Tibial artery (tissue), 4 donors: ENCODE measurements around the gene USP40.

ENCODE experiments used
- DNase-seq, 2 donors: peaks; one replicate each; pipeline ENCODE4 v3.0.0-alpha.2; 2019
- H3K27ac ChIP-seq, 2 donors: fragments of 200-600 bp; sonication (generic) in 1 of 2; 1 replicate in 1 of 2; 2 replicates in 1 of 2; pipeline ENCODE4 v1.5.1; 2018 to 2019; ENCODE audit warnings: mild to moderate bottlenecking in 1 of 2
- H3K27me3 ChIP-seq, 2 donors: fragments of 200-600 bp; sonication (generic) in 1 of 2; one replicate each; pipeline versions ENCODE4 v1.5.1 to v1.6.0; 2016 to 2019
- H3K36me3 ChIP-seq, 3 donors: fragments of 200-600 bp; sonication (generic) in 2 of 3; one replicate each; pipeline ENCODE4 v1.5.1; 2016 to 2019; ENCODE audit warnings: mild to moderate bottlenecking in 2 of 3
- H3K4me1 ChIP-seq, 4 donors: fragments of 200-600 bp; sonication (generic) in 2 of 4; 1 replicate in 3 of 4; 2 replicates in 1 of 4; pipeline ENCODE4 v1.5.1; 2016 to 2019
- H3K4me3 ChIP-seq, 2 donors: fragments of 200-600 bp; sonication (generic) in 1 of 2; 1 replicate in 1 of 2; 2 replicates in 1 of 2; pipeline ENCODE4 v1.5.1; 2018 to 2019; ENCODE audit warnings: mild to moderate bottlenecking in 2 of 2
- H3K9me3 ChIP-seq, 3 donors: fragments of 200-600 bp; sonication (generic) in 1 of 3; one replicate each; pipeline ENCODE4 v1.5.1; 2016 to 2019
- intact Hi-C: fragments of 100-400 bp; cut with DNase I; formaldehyde crosslinking; loops from one replicate; pipeline ENCODE4 v1.15.0; 2023; ENCODE audit warnings: low total_unique reads
- TF ChIP-seq, protein P1 (sequence below), 2 experiments: fragments of 200-600 bp in 1 of 2; fragments of 450-650 bp in 1 of 2; IDR thresholded peaks; one replicate each; pipeline ENCODE4 v1.5.1; 2017 to 2019; ENCODE audit warnings: antibody characterized with exemption in 2 of 2, mild to moderate bottlenecking in 1 of 2, moderate library complexity in 1 of 2

The USP40 gene

DNA sequence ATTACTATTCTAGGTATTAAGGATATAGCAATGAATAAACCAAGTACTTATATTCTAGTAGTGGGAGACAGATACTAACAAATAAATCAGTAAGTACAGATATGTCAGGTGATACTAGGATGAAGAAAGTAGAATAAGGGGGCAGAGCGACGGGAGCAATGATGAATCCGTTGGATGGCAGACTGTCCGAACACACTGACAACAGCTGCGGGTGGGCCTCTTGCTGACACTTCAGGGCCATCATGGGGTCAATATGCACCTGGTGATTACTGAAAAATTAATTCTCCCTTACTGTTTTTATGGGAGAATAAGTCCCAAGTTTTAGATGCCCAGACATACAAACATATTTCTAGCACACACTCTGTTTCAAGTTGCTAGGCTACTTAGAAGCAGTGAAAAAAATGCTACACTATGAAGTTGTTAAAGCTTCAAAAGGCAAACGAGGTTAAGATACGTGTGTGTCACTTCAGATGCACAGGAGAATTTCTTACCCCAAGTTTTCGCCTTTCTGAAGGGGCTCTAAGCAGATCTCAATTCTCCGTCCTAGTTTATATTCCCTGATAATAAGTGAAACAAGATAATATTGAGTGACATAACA lies 78.7 kb downstream of the USP40 start:
- no peak for DNase-seq
- Histone ChIP-seq H3K9me3 (no peaks in the 10 kb centered on the region), H3K27ac (peak overlapping the region; percentile 69 to 80), H3K36me3 (peaks cover 14 to 60% (median 45%) of the 10 kb centered on the region in 3 donors), H3K4me3 (no peak overlapping the region), H3K27me3 (no peaks in the 10 kb centered on the region), H3K4me1 (peaks cover 0 to 58% (median 22%) of the 10 kb centered on the region in 4 donors)
- intact Hi-C loops = loop anchor here (10.0 kb wide), 1 partner anchor 77 kb away; the partner anchor contains the start of gene USP40
- TF ChIP-seq, protein P1, sequence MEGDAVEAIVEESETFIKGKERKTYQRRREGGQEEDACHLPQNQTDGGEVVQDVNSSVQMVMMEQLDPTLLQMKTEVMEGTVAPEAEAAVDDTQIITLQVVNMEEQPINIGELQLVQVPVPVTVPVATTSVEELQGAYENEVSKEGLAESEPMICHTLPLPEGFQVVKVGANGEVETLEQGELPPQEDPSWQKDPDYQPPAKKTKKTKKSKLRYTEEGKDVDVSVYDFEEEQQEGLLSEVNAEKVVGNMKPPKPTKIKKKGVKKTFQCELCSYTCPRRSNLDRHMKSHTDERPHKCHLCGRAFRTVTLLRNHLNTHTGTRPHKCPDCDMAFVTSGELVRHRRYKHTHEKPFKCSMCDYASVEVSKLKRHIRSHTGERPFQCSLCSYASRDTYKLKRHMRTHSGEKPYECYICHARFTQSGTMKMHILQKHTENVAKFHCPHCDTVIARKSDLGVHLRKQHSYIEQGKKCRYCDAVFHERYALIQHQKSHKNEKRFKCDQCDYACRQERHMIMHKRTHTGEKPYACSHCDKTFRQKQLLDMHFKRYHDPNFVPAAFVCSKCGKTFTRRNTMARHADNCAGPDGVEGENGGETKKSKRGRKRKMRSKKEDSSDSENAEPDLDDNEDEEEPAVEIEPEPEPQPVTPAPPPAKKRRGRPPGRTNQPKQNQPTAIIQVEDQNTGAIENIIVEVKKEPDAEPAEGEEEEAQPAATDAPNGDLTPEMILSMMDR (IDR thresholded peaks at IDR 0.05) = no peak

DNA sequence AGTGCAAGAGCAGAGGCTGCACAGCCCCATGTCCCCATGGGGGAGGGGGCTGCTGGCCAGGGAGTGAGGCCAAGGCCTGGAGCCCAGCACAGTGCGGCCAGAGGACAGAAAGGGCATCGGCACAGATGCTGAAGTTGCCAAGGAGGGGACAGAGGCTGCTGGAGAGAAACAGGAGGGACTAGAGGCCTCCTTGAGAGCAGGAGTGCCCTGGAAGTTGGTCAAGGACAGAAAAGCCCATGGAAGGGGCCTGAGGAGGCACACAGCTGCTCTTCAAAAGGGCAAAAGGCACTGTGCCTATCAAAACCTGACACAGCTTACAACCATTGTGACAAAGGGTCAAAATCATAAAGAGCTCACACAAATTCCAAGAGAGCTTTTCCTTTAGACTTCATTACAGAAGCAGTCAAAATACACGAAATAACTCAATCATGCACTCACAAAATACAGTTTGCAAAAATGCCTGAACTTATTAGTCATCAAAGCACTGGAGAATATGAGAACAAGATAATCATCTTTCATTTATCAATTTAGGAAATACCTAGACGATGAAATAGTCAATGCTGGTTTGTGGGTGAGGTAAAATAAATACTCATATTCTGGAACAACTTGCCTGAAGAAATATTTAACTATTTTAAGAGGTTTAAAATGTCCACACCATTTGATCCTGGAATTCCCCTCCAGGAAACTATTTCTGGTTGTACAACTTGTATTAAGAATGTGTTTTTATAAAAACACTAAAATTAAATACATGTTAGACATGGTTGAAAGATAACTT lies 79.6 kb downstream of the USP40 start:
- H3K36me3 ChIP-seq = peaks cover 11 to 58% (median 46%) of the 10 kb centered on the region in 3 donors
- intact Hi-C loops = loop anchor here (10.0 kb wide), 1 partner anchor 78 kb away; the partner anchor contains the start of gene USP40
- DNase-seq = no peak

DNA sequence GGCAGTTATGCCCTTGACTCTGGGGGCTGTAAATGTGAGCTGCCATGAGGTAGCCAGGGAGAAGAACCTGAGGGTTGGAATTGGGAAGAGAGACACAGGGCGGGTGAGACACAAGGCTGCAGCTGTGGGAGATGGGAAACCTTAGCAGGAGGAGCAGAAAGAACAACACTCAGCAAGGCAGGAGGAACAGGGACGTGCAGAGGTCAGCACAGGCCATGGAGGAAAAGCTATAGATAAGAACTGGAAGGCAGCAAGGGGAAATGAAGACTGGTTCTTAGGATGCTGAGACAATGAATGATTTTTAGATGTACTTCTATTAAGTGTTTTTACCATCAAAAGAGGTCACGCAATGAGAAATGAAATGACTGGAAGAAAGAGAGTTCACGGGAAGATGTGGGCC lies 80.2 kb downstream of the USP40 start:
- H3K4me3 ChIP-seq = no peak overlapping the region
- TF ChIP-seq, protein P1 (IDR thresholded peaks at IDR 0.05) = no peak
- H3K4me1 ChIP-seq = peaks cover 0 to 73% (median 33%) of the 10 kb centered on the region in 4 donors
- peak overlapping the region; percentile 55 to 80 for H3K27ac ChIP-seq
- H3K27me3 ChIP-seq = no peaks in the 10 kb centered on the region
- intact Hi-C loops = loop anchor here (10.0 kb wide), 1 partner anchor 78 kb away; the partner anchor contains the start of gene USP40
- H3K36me3 ChIP-seq = peaks cover 11 to 52% (median 44%) of the 10 kb centered on the region in 3 donors
- no peak for DNase-seq
- H3K9me3 ChIP-seq = no peaks in the 10 kb centered on the region

More for the DNA sequence above, 79.6 kb downstream of the USP40 start:
- TF ChIP-seq, protein P1 (IDR thresholded peaks at IDR 0.05) = no peak
- Histone ChIP-seq H3K4me3 (no peak overlapping the region), H3K4me1 (peaks cover 0 to 67% (median 27%) of the 10 kb centered on the region in 4 donors), H3K27ac (peak overlapping the region; percentile 69 to 80), H3K27me3 (no peaks in the 10 kb centered on the region), H3K9me3 (no peaks in the 10 kb centered on the region)

DNA sequence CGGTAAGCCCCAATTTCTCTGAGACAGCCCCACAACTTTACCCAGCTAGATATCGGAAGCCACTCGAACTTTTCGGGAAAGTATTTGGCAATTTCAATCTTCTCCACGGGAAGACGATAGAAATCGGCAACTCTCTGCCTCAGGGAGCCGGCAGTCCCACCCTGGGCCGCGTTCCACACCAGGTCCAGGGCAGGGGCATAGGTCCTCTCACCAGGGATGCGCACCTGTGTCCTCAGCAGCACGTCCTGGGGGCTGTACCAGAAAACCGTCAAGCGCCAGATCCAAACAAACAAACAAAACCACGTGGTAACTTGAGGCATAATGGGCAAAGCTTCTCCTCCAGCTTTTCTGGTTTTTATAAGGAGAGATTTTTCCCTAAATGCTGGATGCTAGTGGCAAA lies 80.9 kb downstream of the USP40 start:
- peaks cover 0 to 79% (median 39%) of the 10 kb centered on the region in 4 donors for H3K4me1 ChIP-seq
- intact Hi-C loops = loop anchor here (10.0 kb wide), 1 partner anchor 79 kb away; the partner anchor contains the start of gene USP40
- TF ChIP-seq, protein P1 (IDR thresholded peaks at IDR 0.05) = no peak
- no peaks in the 10 kb centered on the region for H3K27me3 ChIP-seq
- no peak overlapping the region for H3K4me3 ChIP-seq
- H3K36me3 ChIP-seq = peaks cover 11 to 48% (median 41%) of the 10 kb centered on the region in 3 donors
- no peak for DNase-seq
- H3K9me3 ChIP-seq = no peaks in the 10 kb centered on the region
- H3K27ac ChIP-seq = peak overlapping the region; percentile 55 to 80

DNA sequence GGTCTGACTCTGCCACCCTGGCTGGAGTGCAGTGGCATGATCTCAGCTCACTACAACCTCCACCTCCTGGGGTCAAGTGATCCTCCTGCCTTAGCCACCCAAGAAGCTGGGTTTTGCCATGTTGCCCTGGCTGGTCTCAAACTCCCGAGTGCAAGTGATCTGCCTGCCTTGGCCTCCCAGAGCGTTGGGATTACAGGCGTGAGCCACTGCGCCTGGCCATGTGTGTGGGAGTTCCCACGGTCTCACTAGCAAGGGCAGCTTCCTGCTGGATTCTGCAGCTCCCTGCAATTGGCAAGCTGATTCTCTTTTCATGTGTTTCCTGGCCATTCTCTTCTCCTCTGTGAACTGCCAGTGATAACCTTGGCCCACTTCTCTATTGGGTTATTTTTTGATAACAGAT lies 84.0 kb downstream of the USP40 start:
- intact Hi-C loops = loop anchor here (10.0 kb wide), 1 partner anchor 82 kb away; the partner anchor contains the start of gene USP40

More for the DNA sequence above, 84.0 kb downstream of the USP40 start:
- Histone ChIP-seq H3K9me3 (no peaks in the 10 kb centered on the region), H3K36me3 (peaks cover 17 to 59% (median 57%) of the 10 kb centered on the region in 3 donors), H3K4me1 (peaks cover 0 to 60% (median 36%) of the 10 kb centered on the region in 4 donors), H3K27me3 (no peaks in the 10 kb centered on the region), H3K27ac (peak overlapping the region; percentile 63 to 68), H3K4me3 (no peak overlapping the region)
- no peak for DNase-seq
- TF ChIP-seq, protein P1 (IDR thresholded peaks at IDR 0.05) = no peak
